ENCODE results near the gene FALEC. TPM values are rescaled to one million over a fixed set of nuclear protein-coding genes. Genes with fewer than 3 reads are reported as not detected.

The FALEC gene
- total and polyA plus RNA-seq, 9 of the 15 experiments (the other 6 are each of a cell fraction or from before 2014, with no cell fraction given), result 0.15 to 1.8 (median 0.53) TPM; not detected in 5

- peaks cover 85% of the 10 kb centered on the region for H3K36me3 ChIP-seq (ENCODE audit: control insufficient read depth, insufficient read depth, low read length)
- H3K27ac ChIP-seq (ENCODE audit: extremely low read depth, low read depth, low read length), result no peak overlapping the region
- H2AFZ ChIP-seq (ENCODE audit: low read depth, low read length), result no peak overlapping the region
- H3K9ac ChIP-seq (ENCODE audit: insufficient read depth in 1 of 2, low read depth in 2 of 2, low read length in 2 of 2), result peak overlapping the region in 1 of 2 experiments; percentile 4; a peak in 2 of 4 replicates
- no peak overlapping the region for H3K4me3 ChIP-seq
- ATAC-seq, result no peak
- peaks cover 37 to 83% of the 10 kb centered on the region in 2 experiments for H3K4me1 ChIP-seq (replicated peaks in 1 of 2; ENCODE audit: control insufficient read depth in 2 of 2, insufficient read depth in 2 of 2, low read length in 2 of 2)
- H4K20me1 ChIP-seq (replicated peaks; ENCODE audit: control insufficient read depth, insufficient read depth, low read length), result peaks cover 19% of the 10 kb centered on the region
- WGBS (ENCODE audit: insufficient coverage, low coverage, missing lambda C conversion rate), result 91% methylated on average over 17 of the region's 28 CpGs
- peaks cover 6% of the 10 kb centered on the region for H3K9me1 ChIP-seq (ENCODE audit: control insufficient read depth, insufficient read depth, low read length)
- FAIRE-seq, result no peak
- H3K27me3 ChIP-seq (ENCODE audit: control insufficient read depth in 2 of 2, insufficient read depth in 2 of 2, low read length in 2 of 2), result no peaks in the 10 kb centered on the region
- peaks cover 52% of the 10 kb centered on the region for H3K79me2 ChIP-seq (ENCODE audit: control insufficient read depth, insufficient read depth, low read length)
- POLR2A ChIA-PET, result interaction anchor here (0.5 to 2.7 kb wide), 18 partner anchors 7 to 469 kb away, joined by 3 to 21 read pairs (median 3); partner anchors contain the start of gene ADAMTSL4
- H3K4me2 ChIP-seq (ENCODE audit: insufficient read depth, low read length), result no peak overlapping the region
- no peak for DNase-seq (ENCODE audit: extremely low read depth in 1 of 4, low spot score in 3 of 4)
- in situ Hi-C loops (cut with MboI), result no loop called here
- intact Hi-C loops (cut with micrococcal nuclease), result no loop called here
- no TSS peak for BruUV-seq (replicated peaks)
- H3K9me3 ChIP-seq (replicated peaks; ENCODE audit: control insufficient read depth, insufficient read depth, low read depth, low read length), result no peaks in the 10 kb centered on the region
- CTCF ChIA-PET (ENCODE audit: low intra/inter-chr PET ratio), result interaction anchor here (0.6 to 1.3 kb wide), 4 partner anchors 95 to 304 kb away, joined by 3 to 5 read pairs (median 4); no protein-coding TSS in a partner anchor
- TF ChIP-seq ZBTB33 (CRISPR knock-in tag; IDR thresholded peaks at IDR 0.05) (peak; percentile 60), DIDO1 (tag; IDR thresholded peaks at IDR 0.05; ENCODE audit: low read depth) (no peak), ETV5 (CRISPR knock-in tag; IDR thresholded peaks at IDR 0.05; ENCODE audit: low read depth) (no peak), POLR2AphosphoS5 (IDR thresholded peaks at IDR 0.05; ENCODE audit: control insufficient read depth, insufficient read depth, low read depth, low read length) (peak; percentile 2; the same call in 1 of the 2 replicates), CEBPB (tag; IDR thresholded peaks at IDR 0.05) (peak; percentile 23; the same call in 1 of the 2 replicates), ZNF263 (CRISPR knock-in tag; IDR thresholded peaks at IDR 0.05; ENCODE audit: borderline replicate concordance) (peak; percentile 54; the same call in 1 of the 2 replicates), ZNF121 (CRISPR knock-in tag; conservative IDR thresholded peaks at IDR 0.05) (peak; percentile 95), SUPT5H (IDR thresholded peaks at IDR 0.05) (peak; percentile 59), MYNN (IDR thresholded peaks at IDR 0.05) (peak; percentile 18; the same call in 1 of the 2 replicates), MYNN (CRISPR knock-in tag; IDR thresholded peaks at IDR 0.05) (no peak), ARID1B (IDR thresholded peaks at IDR 0.05) (no peak), VEZF1 (CRISPR knock-in tag; IDR thresholded peaks at IDR 0.05) (no peak), FIP1L1 (IDR thresholded peaks at IDR 0.05; ENCODE audit: low read depth, low read length, poor library complexity, severe bottlenecking) (peak; percentile 40), OTX1 (CRISPR knock-in tag; IDR thresholded peaks at IDR 0.05) (no peak), POLR2A (conservative IDR thresholded peaks at IDR 0.05) (peak; percentile 65), NELFE (IDR thresholded peaks at IDR 0.05; ENCODE audit: insufficient read depth, insufficient read length) (no peak), HMGN3 (IDR thresholded peaks at IDR 0.05; ENCODE audit: borderline replicate concordance, extremely low read depth, insufficient read length, low read depth, low read length) (peak; percentile 18), NR2F6 (CRISPR knock-in tag; IDR thresholded peaks at IDR 0.05) (no peak), RBFOX2 (IDR thresholded peaks at IDR 0.05; ENCODE audit: low read depth, low read length) (peak; percentile 71), MEIS2 (IDR thresholded peaks at IDR 0.05; ENCODE audit: partially characterized antibody) (no peak)
These were observed 43.5 kb downstream of the FALEC start for GRCh38 chr1:150558761-150559655.

All from K562 (cell line).